Measurements from ENCODE around the gene CNTNAP5.

The CNTNAP5 gene

GRCh38 chr2:124323321-124323720, 298.2 kb downstream of the CNTNAP5 start:
- no peak overlapping the region for H3K4me3 ChIP-seq (ENCODE audit: low read depth, low read length)
- TF ChIP-seq CTCF (IDR thresholded peaks at IDR 0.05; ENCODE audit: insufficient read depth, low read depth, low read length, missing control alignments), result no peak
- DNase-seq (ENCODE audit: low read depth), result no peak

GRCh38 chr2:124325667-124326440, 300.8 kb downstream of the CNTNAP5 start:
- no peak for DNase-seq (ENCODE audit: low read depth)
- H3K4me3 ChIP-seq (ENCODE audit: low read depth, low read length), result no peak overlapping the region
- TF ChIP-seq CTCF (IDR thresholded peaks at IDR 0.05; ENCODE audit: insufficient read depth, low read depth, low read length, missing control alignments), result peak; percentile 5

GRCh38 chr2:124327303-124327702, 302.2 kb downstream of the CNTNAP5 start:
- no peak for TF ChIP-seq CTCF (IDR thresholded peaks at IDR 0.05; ENCODE audit: insufficient read depth, low read depth, low read length, missing control alignments)
- H3K4me3 ChIP-seq (ENCODE audit: low read depth, low read length), result no peak overlapping the region
- DNase-seq (ENCODE audit: low read depth), result no peak

GRCh38 chr2:124328397-124328796, 303.3 kb downstream of the CNTNAP5 start:
- no peak for TF ChIP-seq CTCF (IDR thresholded peaks at IDR 0.05; ENCODE audit: insufficient read depth, low read depth, low read length, missing control alignments)
- no peak overlapping the region for H3K4me3 ChIP-seq (ENCODE audit: low read depth, low read length)
- no peak for DNase-seq (ENCODE audit: low read depth)

GRCh38 chr2:124333784-124334183, 308.7 kb downstream of the CNTNAP5 start:
- DNase-seq (ENCODE audit: low read depth), result no peak
- no peak overlapping the region for H3K4me3 ChIP-seq (ENCODE audit: low read depth, low read length)
- no peak for TF ChIP-seq CTCF (IDR thresholded peaks at IDR 0.05; ENCODE audit: insufficient read depth, low read depth, low read length, missing control alignments)

GRCh38 chr2:124335058-124335457, 310.0 kb downstream of the CNTNAP5 start:
- H3K4me3 ChIP-seq (ENCODE audit: low read depth, low read length), result no peak overlapping the region
- no peak for DNase-seq (ENCODE audit: low read depth)
- TF ChIP-seq CTCF (IDR thresholded peaks at IDR 0.05; ENCODE audit: insufficient read depth, low read depth, low read length, missing control alignments), result no peak

GRCh38 chr2:124339709-124340108, 314.6 kb downstream of the CNTNAP5 start:
- no peak for DNase-seq (ENCODE audit: low read depth)
- no peak for TF ChIP-seq CTCF (IDR thresholded peaks at IDR 0.05; ENCODE audit: insufficient read depth, low read depth, low read length, missing control alignments)
- no peak overlapping the region for H3K4me3 ChIP-seq (ENCODE audit: low read depth, low read length)
